ENCODE data around the gene NTPCR. TPM values are rescaled to one million over a fixed set of nuclear protein-coding genes. Genes with fewer than 3 reads are reported as not detected.
"Not testable (repeated sequence)": the region's sequence is repeated elsewhere in the genome, so short reads cannot be mapped to it uniquely, and the experiment has no call there.

NTPCR gene
- total RNA-seq, 4 donors from 2014 or later = 18.5 to 32.9 (median 25.1) TPM

GRCh38 chr1:232905331-232906034 is 44.9 kb upstream of the NTPCR start:
- TF ChIP-seq CTCF (IDR thresholded peaks at IDR 0.05) = no peak
- ATAC-seq (ENCODE audit: low FRiP score) (no peak), DNase-seq (ENCODE audit: low spot score) (no peak)

- DNase-seq (ENCODE audit: low spot score) = no peak
- no peak for ATAC-seq (ENCODE audit: low FRiP score)
- no peak for TF ChIP-seq CTCF (IDR thresholded peaks at IDR 0.05)
These were observed 44.0 kb upstream of the NTPCR start for GRCh38 chr1:232906441-232906840.

- no peak for DNase-seq (ENCODE audit: low spot score)
- ATAC-seq (ENCODE audit: low FRiP score) = no peak
- no peak for TF ChIP-seq CTCF (IDR thresholded peaks at IDR 0.05)
These were observed 41.6 kb upstream of the NTPCR start for GRCh38 chr1:232908831-232909230.

DNA sequence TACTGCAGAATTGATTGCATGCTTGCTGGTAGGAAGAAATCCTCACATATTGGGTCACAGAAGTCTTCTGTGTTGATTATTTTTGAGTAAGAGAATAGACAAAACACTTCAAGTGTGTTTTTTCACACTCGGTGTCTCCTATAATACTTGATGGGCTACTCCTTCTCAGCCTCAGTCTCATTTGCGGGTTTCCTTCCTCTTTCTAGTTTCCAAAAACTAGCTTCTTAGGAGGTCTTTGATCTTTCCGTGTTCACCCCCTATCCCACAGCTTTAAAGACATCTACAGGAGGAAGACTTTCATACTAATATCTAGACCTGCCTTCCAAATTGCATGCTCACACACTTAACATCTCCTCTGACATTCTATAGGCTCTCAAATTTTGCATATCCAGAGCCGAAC is 40.7 kb upstream of the NTPCR start:
- no peak for DNase-seq (ENCODE audit: low spot score)
- TF ChIP-seq CTCF (IDR thresholded peaks at IDR 0.05) = no peak

GRCh38 chr1:232911027-232911599 is 39.3 kb upstream of the NTPCR start:
- DNase-seq (ENCODE audit: low spot score) = no peak
- no peak for TF ChIP-seq CTCF (IDR thresholded peaks at IDR 0.05)
- no peak for ATAC-seq (ENCODE audit: low FRiP score)

More for the DNA sequence above, 40.7 kb upstream of the NTPCR start:
- ATAC-seq (ENCODE audit: low FRiP score) = no peak

DNA sequence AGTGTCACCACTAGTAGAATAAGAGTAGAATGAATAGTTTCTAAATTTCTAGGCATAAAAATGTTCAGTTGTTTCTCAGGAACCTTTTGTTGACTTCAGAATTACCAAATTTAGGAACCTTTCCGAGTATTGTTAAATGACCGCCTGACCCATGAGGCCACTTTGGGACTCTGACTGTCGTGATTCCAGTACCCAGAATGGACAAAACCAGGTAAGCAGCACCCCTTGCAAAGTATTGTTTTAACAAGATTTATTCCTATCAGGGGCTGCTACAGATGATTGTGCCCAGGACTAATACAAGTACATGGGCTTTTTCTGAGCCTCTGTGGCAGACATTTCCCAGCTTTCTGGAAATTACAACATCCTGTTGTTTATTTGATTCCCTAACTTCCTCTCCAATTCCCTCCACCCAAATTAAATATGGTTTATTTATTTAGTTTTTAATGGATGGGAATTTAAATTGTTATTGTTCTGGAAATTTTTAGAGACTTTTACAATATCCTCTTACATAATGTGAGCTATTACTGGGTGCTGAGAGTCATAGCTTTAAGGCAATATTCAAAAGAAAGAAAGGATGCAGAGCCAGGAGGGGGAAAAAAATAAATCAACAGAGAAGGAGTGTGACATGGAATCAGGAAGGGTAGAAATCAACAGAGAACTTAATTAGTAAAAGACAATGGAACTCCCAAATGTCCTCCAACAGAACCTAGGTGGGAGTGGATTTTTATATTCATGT is 37.4 kb upstream of the NTPCR start:
- DNase-seq (ENCODE audit: low spot score) (no peak), ATAC-seq (ENCODE audit: low FRiP score) (no peak)
- no peak for TF ChIP-seq CTCF (IDR thresholded peaks at IDR 0.05)

GRCh38 chr1:232914271-232914670 is 36.1 kb upstream of the NTPCR start:
- not testable (repeated sequence) for ATAC-seq (ENCODE audit: low FRiP score); DNase-seq (ENCODE audit: low spot score)
